Liver (tissue), 9 donors: ENCODE measurements around the gene NXPH1. TPM values are rescaled to one million over a fixed set of nuclear protein-coding genes. Genes with fewer than 3 reads are reported as not detected.

Source experiments
- DNase-seq: peaks from one replicate; pipeline ENCODE4 v3.0.0-alpha.2; 2017; ENCODE audit warnings: low spot score
- H3K27ac ChIP-seq, 2 donors: one replicate each; pipeline ENCODE4 v1.7.0; 2013; ENCODE audit warnings: inconsistent platforms in 2 of 2, low read length in 2 of 2, control low read depth in 1 of 2, low read depth in 1 of 2, mild to moderate bottlenecking in 1 of 2
- H3K27me3 ChIP-seq, 4 donors: one replicate each; pipeline versions ENCODE4 v1.6.1 to v1.7.0; 2013; ENCODE audit warnings: low read length in 3 of 4, inconsistent platforms in 1 of 4, mild to moderate bottlenecking in 1 of 4, moderate library complexity in 1 of 4; ENCODE audit not compliant: control insufficient read depth in 4 of 4, insufficient read depth in 4 of 4
- H3K36me3 ChIP-seq, 4 donors: one replicate each; pipeline versions ENCODE4 v1.6.1 to v1.7.0; 2013; ENCODE audit warnings: low read length in 3 of 4, mild to moderate bottlenecking in 3 of 4, low read depth in 1 of 4, moderate library complexity in 1 of 4; ENCODE audit not compliant: control insufficient read depth in 4 of 4, insufficient read depth in 3 of 4
- H3K4me1 ChIP-seq, 4 donors: one replicate each; pipeline versions ENCODE4 v1.6.1 to v1.7.0; 2013; ENCODE audit warnings: low read length in 3 of 4, mild to moderate bottlenecking in 3 of 4, moderate library complexity in 1 of 4; ENCODE audit not compliant: control insufficient read depth in 4 of 4, insufficient read depth in 4 of 4
- H3K4me3 ChIP-seq, 3 donors: one replicate each; pipeline versions ENCODE4 v1.6.1 to v1.7.0; 2013; ENCODE audit warnings: low read length in 3 of 3, control low read depth in 1 of 3, low read depth in 1 of 3, mild to moderate bottlenecking in 1 of 3
- H3K9ac ChIP-seq, 2 donors: one replicate each; pipeline ENCODE4 v1.7.0; 2013; ENCODE audit warnings: low read length in 2 of 2, mild to moderate bottlenecking in 2 of 2, moderate library complexity in 2 of 2, control low read depth in 1 of 2, low read depth in 1 of 2
- H3K9me3 ChIP-seq, 4 donors: one replicate each; pipeline versions ENCODE4 v1.6.1 to v1.7.0; 2013; ENCODE audit warnings: low read length in 3 of 4; ENCODE audit not compliant: control insufficient read depth in 4 of 4
- EGR1 ChIP-seq, 2 donors: IDR thresholded peaks; 2 replicates each; pipeline ENCODE4 v1.6.1; 2016 to 2018; ENCODE audit warnings: antibody characterized with exemption in 2 of 2, low read depth in 2 of 2
- FOXA1 ChIP-seq: IDR thresholded peaks from 2 replicates; pipeline ENCODE4 v1.6.1; 2016; ENCODE audit warnings: antibody characterized with exemption
- FOXA2 ChIP-seq: IDR thresholded peaks from 2 replicates; pipeline ENCODE4 v1.6.1; 2016; ENCODE audit warnings: antibody characterized with exemption
- GABPA ChIP-seq, 2 donors: IDR thresholded peaks in 1 of 2; conservative IDR thresholded peaks in 1 of 2; 2 replicates each; pipeline ENCODE4 v1.6.1; 2016; ENCODE audit warnings: antibody characterized with exemption in 2 of 2, mild to moderate bottlenecking in 1 of 2, moderate library complexity in 1 of 2
- HNF4A ChIP-seq, 2 donors: conservative IDR thresholded peaks; 2 replicates each; pipeline ENCODE4 v1.6.1; 2016; ENCODE audit warnings: antibody characterized with exemption in 2 of 2, mild to moderate bottlenecking in 2 of 2
- HNF4G ChIP-seq: IDR thresholded peaks from 2 replicates; pipeline ENCODE4 v1.6.1; 2016; ENCODE audit warnings: antibody characterized with exemption
- JUND ChIP-seq, 2 donors: IDR thresholded peaks; 2 replicates each; pipeline ENCODE4 v1.6.1; 2016; ENCODE audit warnings: antibody characterized with exemption in 2 of 2
- NR2F2 ChIP-seq: IDR thresholded peaks from 2 replicates; pipeline ENCODE4 v1.6.1; 2016; ENCODE audit warnings: antibody characterized with exemption
- RAD21 ChIP-seq, 2 donors: IDR thresholded peaks; 2 replicates each; pipeline ENCODE4 v1.6.1; 2016; ENCODE audit warnings: antibody characterized with exemption in 2 of 2, mild to moderate bottlenecking in 2 of 2
- RXRA ChIP-seq, 2 donors: IDR thresholded peaks; 2 replicates each; pipeline ENCODE4 v1.6.1; 2017 to 2018; ENCODE audit warnings: antibody characterized with exemption in 2 of 2, mild to moderate bottlenecking in 1 of 2
- SP1 ChIP-seq: IDR thresholded peaks from 2 replicates; pipeline ENCODE4 v1.6.1; 2018; ENCODE audit warnings: antibody characterized with exemption, mild to moderate bottlenecking
- TAF1 ChIP-seq: conservative IDR thresholded peaks from 2 replicates; pipeline ENCODE4 v1.6.1; 2016; ENCODE audit warnings: antibody characterized with exemption, mild to moderate bottlenecking
- YY1 ChIP-seq: IDR thresholded peaks from 2 replicates; pipeline ENCODE4 v1.6.1; 2016; ENCODE audit warnings: antibody characterized with exemption, mild to moderate bottlenecking
- WGBS: extraction: QIAGEN DNeasy Blood & Tissue Kit; methylation state at CpG from one replicate; pipeline ENCODE4 v1.1.7; 2013; 5-methylcytosine and 5-hydroxymethylcytosine counted together
- polyA plus RNA-seq, 2 donors: library from polyadenylated mRNA; stranded (reverse) in 1 of 2; unstranded in 1 of 2; fragments of 200-250 nt in 1 of 2; fragments of >200 nt in 1 of 2; fragmentation: Nextera tagmentation in 1 of 2; extraction: Ambion mirVana in 1 of 2; gene quantifications; one replicate each; pipeline versions ENCODE4 v1.2.1 to v1.2.3, GENCODE V29; 2013 to 2015
- total RNA-seq, 2 donors: library from RNA; depleted of rRNA; stranded (reverse); fragments of >200 nt; gene quantifications; one replicate each; pipeline ENCODE4 v1.2.3, GENCODE V29; 2014
- TF ChIP-seq, protein P1 (sequence below): IDR thresholded peaks from 2 replicates; pipeline ENCODE4 v1.6.1; 2016; ENCODE audit warnings: antibody characterized with exemption
- TF ChIP-seq, protein P2 (sequence below): IDR thresholded peaks from 2 replicates; pipeline ENCODE4 v1.6.1; 2016; ENCODE audit warnings: antibody characterized with exemption
- TF ChIP-seq, protein P3 (sequence below): IDR thresholded peaks from 2 replicates; pipeline ENCODE4 v1.6.1; 2016; ENCODE audit warnings: antibody characterized with exemption, mild to moderate bottlenecking
- TF ChIP-seq, protein P4 (sequence below): IDR thresholded peaks from 2 replicates; pipeline ENCODE4 v1.6.1; 2016; ENCODE audit warnings: antibody characterized with exemption
- TF ChIP-seq, protein P5 (sequence below): fragments of 150-350 bp; IDR thresholded peaks from 2 replicates; pipeline ENCODE4 v1.5.1; 2017; ENCODE audit warnings: improper control_type of control experiment, low read depth, low read length; ENCODE audit not compliant: missing input control
- donor health status: healthy.
- donor health status: healthy.
- donor health status: healthy.
- donor health status: healthy.
- donor health status: healthy.

Gene NXPH1
- total and polyA plus RNA-seq, 4 donors: not detected

DNA sequence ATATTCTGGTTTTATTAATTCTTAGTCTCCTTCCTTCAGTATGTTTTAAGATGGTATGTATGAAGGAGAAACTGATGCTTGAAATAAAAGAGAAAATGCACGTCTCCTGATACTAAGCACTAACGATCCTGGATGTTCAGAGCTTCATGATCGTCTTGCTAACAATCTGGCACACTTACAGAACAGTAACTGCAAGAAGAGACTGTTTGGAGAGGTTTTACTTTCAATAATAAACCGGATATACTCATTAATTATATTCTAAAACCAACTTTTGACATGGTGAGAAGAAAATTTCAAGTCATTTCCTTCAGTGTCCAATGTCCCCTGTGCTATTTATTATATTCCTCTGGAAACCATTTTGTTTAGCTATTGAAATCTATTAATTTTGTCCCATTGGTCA lies 251.0 kb downstream of the NXPH1 start (continued):
- TF ChIP-seq, protein P1, sequence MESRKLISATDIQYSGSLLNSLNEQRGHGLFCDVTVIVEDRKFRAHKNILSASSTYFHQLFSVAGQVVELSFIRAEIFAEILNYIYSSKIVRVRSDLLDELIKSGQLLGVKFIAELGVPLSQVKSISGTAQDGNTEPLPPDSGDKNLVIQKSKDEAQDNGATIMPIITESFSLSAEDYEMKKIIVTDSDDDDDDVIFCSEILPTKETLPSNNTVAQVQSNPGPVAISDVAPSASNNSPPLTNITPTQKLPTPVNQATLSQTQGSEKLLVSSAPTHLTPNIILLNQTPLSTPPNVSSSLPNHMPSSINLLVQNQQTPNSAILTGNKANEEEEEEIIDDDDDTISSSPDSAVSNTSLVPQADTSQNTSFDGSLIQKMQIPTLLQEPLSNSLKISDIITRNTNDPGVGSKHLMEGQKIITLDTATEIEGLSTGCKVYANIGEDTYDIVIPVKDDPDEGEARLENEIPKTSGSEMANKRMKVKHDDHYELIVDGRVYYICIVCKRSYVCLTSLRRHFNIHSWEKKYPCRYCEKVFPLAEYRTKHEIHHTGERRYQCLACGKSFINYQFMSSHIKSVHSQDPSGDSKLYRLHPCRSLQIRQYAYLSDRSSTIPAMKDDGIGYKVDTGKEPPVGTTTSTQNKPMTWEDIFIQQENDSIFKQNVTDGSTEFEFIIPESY: no peak
- TF ChIP-seq RXRA (IDR thresholded peaks at IDR 0.05): no peak
- no peak for TF ChIP-seq JUND (IDR thresholded peaks at IDR 0.05)
- TF ChIP-seq TAF1: no peak

DNA sequence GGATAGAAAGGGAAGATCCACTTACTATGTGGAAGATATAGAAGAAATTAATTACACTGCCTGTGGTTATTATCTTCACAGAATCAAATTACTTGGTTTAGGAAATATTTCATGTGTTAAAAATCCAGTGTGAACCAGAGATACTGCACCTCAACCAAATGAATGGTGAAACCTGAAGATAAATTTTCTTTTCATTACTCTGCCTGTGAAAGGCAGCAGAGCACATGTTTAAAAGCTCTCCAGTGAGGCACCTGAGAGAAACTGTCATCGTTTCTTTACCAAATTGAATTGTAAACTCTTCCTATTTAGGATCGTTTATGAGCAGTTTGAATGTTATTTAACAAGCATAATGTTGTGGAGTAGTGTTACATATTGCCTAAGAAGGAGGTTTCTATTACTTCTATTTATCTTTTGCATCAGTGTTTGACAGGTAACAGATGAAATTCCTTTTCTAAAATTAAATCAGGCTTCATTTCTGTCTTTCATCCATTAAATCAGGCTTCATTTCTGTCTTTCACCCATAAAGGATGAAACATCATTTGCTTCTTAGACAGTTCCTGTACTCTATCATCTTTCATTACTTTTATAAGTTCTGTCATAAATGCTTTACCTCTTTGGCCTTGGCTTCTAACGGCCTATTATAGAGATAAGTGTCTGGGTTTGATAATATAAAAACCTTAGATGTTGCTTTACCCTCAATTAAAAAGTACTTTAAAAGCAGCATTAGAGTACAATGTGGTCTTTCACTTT lies 266.6 kb downstream of the NXPH1 start:
- Histone ChIP-seq H3K9me3 (no peaks in the 10 kb centered on the region), H3K4me3 (no peak overlapping the region), H3K27ac (no peak overlapping the region), H3K27me3 (no peaks in the 10 kb centered on the region), H3K36me3 (no peaks in the 10 kb centered on the region), H3K4me1 (no peaks in the 10 kb centered on the region), H3K9ac (no peak overlapping the region)
- TF ChIP-seq SP1: no peak
- no peak for TF ChIP-seq HNF4A (conservative IDR thresholded peaks at IDR 0.05)
- TF ChIP-seq, protein P1: no peak
- TF ChIP-seq, protein P2, sequence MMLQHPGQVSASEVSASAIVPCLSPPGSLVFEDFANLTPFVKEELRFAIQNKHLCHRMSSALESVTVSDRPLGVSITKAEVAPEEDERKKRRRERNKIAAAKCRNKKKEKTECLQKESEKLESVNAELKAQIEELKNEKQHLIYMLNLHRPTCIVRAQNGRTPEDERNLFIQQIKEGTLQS: no peak
- no peak for TF ChIP-seq GABPA (IDR thresholded peaks at IDR 0.05 in 1 of 2, conservative IDR thresholded peaks at IDR 0.05 in 1 of 2)
- no peak for TF ChIP-seq TAF1
- no peak for TF ChIP-seq RXRA (IDR thresholded peaks at IDR 0.05)
- TF ChIP-seq, protein P3, sequence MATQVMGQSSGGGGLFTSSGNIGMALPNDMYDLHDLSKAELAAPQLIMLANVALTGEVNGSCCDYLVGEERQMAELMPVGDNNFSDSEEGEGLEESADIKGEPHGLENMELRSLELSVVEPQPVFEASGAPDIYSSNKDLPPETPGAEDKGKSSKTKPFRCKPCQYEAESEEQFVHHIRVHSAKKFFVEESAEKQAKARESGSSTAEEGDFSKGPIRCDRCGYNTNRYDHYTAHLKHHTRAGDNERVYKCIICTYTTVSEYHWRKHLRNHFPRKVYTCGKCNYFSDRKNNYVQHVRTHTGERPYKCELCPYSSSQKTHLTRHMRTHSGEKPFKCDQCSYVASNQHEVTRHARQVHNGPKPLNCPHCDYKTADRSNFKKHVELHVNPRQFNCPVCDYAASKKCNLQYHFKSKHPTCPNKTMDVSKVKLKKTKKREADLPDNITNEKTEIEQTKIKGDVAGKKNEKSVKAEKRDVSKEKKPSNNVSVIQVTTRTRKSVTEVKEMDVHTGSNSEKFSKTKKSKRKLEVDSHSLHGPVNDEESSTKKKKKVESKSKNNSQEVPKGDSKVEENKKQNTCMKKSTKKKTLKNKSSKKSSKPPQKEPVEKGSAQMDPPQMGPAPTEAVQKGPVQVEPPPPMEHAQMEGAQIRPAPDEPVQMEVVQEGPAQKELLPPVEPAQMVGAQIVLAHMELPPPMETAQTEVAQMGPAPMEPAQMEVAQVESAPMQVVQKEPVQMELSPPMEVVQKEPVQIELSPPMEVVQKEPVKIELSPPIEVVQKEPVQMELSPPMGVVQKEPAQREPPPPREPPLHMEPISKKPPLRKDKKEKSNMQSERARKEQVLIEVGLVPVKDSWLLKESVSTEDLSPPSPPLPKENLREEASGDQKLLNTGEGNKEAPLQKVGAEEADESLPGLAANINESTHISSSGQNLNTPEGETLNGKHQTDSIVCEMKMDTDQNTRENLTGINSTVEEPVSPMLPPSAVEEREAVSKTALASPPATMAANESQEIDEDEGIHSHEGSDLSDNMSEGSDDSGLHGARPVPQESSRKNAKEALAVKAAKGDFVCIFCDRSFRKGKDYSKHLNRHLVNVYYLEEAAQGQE: no peak
- TF ChIP-seq EGR1 (IDR thresholded peaks at IDR 0.05; ENCODE audit: low read depth in 2 of 2): no peak
- TF ChIP-seq, protein P4, sequence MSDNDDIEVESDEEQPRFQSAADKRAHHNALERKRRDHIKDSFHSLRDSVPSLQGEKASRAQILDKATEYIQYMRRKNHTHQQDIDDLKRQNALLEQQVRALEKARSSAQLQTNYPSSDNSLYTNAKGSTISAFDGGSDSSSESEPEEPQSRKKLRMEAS: no peak
- no peak for TF ChIP-seq HNF4G
- TF ChIP-seq YY1: no peak
- TF ChIP-seq, protein P5, sequence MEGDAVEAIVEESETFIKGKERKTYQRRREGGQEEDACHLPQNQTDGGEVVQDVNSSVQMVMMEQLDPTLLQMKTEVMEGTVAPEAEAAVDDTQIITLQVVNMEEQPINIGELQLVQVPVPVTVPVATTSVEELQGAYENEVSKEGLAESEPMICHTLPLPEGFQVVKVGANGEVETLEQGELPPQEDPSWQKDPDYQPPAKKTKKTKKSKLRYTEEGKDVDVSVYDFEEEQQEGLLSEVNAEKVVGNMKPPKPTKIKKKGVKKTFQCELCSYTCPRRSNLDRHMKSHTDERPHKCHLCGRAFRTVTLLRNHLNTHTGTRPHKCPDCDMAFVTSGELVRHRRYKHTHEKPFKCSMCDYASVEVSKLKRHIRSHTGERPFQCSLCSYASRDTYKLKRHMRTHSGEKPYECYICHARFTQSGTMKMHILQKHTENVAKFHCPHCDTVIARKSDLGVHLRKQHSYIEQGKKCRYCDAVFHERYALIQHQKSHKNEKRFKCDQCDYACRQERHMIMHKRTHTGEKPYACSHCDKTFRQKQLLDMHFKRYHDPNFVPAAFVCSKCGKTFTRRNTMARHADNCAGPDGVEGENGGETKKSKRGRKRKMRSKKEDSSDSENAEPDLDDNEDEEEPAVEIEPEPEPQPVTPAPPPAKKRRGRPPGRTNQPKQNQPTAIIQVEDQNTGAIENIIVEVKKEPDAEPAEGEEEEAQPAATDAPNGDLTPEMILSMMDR: no peak
- no peak for TF ChIP-seq FOXA2
- TF ChIP-seq RAD21 (IDR thresholded peaks at IDR 0.05): no peak
- TF ChIP-seq JUND (IDR thresholded peaks at IDR 0.05): no peak
- TF ChIP-seq FOXA1: no peak
- no peak for TF ChIP-seq NR2F2
- WGBS: 46% methylated on average over 3 of the region's 3 CpGs
- DNase-seq: no peak
